A549 (cell line): ENCODE measurements around the gene SLC22A23. TPM values are rescaled to one million over a fixed set of nuclear protein-coding genes. Genes with fewer than 3 reads are reported as not detected.

Experiments used
- ATAC-seq, 2 experiments: fragments of 200-7000 bp in 1 of 2; fragments of >200 bp in 1 of 2; cut with Nextera tagmentation in 1 of 2; cut with Tn5 transposase in 1 of 2; 3 replicates each; pipeline versions ENCODE4 v1.8.0 to v1.9.1; 2018 to 2020; ENCODE audit warnings: mild to moderate bottlenecking in 1 of 2, moderate library complexity in 1 of 2
- CTCF ChIA-PET: fragments of 300-600 bp; sonication (Branson Sonifier 250); formaldehyde crosslinking; extraction: SDS; loops from one replicate; lab custom pipeline; 2021; ENCODE audit warnings: antibody characterized with exemption, inconsistent platforms; lab: Yijun Ruan, JAX
- POLR2A ChIA-PET: fragments of 350-600 bp; formaldehyde crosslinking; extraction: SDS; loops from one replicate; lab custom pipeline; 2021; ENCODE audit warnings: antibody characterized with exemption, inconsistent platforms; lab: Yijun Ruan, JAX
- DNase-seq, 2 experiments: peaks; one replicate each; pipeline versions ENCODE4 v3.0.0 to v3.0.0-alpha.2; 2011 to 2016; ENCODE audit warnings: low read depth in 1 of 2, low spot score in 1 of 2
- FAIRE-seq: peaks from 2 replicates; lab custom pipeline; 2011; peaks lifted over from hg19 to GRCh38; lab: Jason Lieb, UNC
- H3K27ac ChIP-seq, 2 experiments: fragments of >200 bp; sonication (Bioruptor Twin); formaldehyde crosslinking; 3 replicates each; pipeline ENCODE4 v1.5.1; 2016 to 2017
- H3K4me1 ChIP-seq: fragments of >200 bp; sonication (Bioruptor Twin); formaldehyde crosslinking; 3 replicates; pipeline ENCODE4 v1.6.1; 2016
- H3K4me2 ChIP-seq: fragments of >200 bp; sonication (Bioruptor Twin); formaldehyde crosslinking; 3 replicates; pipeline ENCODE4 v1.6.1; 2016
- H3K4me3 ChIP-seq: fragments of >200 bp; sonication (Bioruptor Twin); formaldehyde crosslinking; 3 replicates; pipeline ENCODE4 v1.5.1; 2016
- H3K9me3 ChIP-seq: fragments of >200 bp; sonication (Bioruptor Twin); formaldehyde crosslinking; 3 replicates; pipeline ENCODE4 v1.6.1; 2016
- ATOH8 ChIP-seq: fragments of 250-450 bp; sonication (Bioruptor Pico); IDR thresholded peaks from 2 replicates; pipeline ENCODE4 v1.5.0; 2020; ENCODE audit warnings: low read depth, mild to moderate bottlenecking, moderate library complexity
- BCL3 ChIP-seq: fragments of >200 bp; sonication (Bioruptor Twin); formaldehyde crosslinking; IDR thresholded peaks from 3 replicates; pipeline ENCODE4 v1.6.1; 2016
- CEBPB ChIP-seq, 2 experiments: fragments of >200 bp in 1 of 2; sonication (Bioruptor Twin) in 1 of 2; formaldehyde crosslinking in 1 of 2; IDR thresholded peaks; 2 replicates each; pipeline ENCODE4 v1.6.1; 2012 to 2016
- CHD2 ChIP-seq: fragments of 150-350 bp; IDR thresholded peaks from 2 replicates; pipeline ENCODE4 v1.6.1; 2014; ENCODE audit warnings: low read length; ENCODE audit not compliant: partially characterized antibody
- CTCF ChIP-seq: fragments of >200 bp; sonication (Bioruptor Twin); formaldehyde crosslinking; IDR thresholded peaks from 3 replicates; pipeline ENCODE4 v1.5.1; 2016
- ELK1 ChIP-seq: fragments of 150-350 bp; IDR thresholded peaks from 2 replicates; pipeline ENCODE4 v1.6.1; 2014; ENCODE audit warnings: low read depth, mild to moderate bottlenecking, low read length
- FOXS1 ChIP-seq: fragments of 250-450 bp; sonication (Bioruptor Pico); IDR thresholded peaks from 2 replicates; pipeline ENCODE4 v1.5.0; 2020; ENCODE audit warnings: mild to moderate bottlenecking, moderate library complexity
- HDAC2 ChIP-seq: fragments of 200-600 bp; sonication (generic); IDR thresholded peaks from 2 replicates; pipeline ENCODE4 v1.6.1; 2016
- HES2 ChIP-seq: fragments of >200 bp; sonication (Bioruptor Twin); formaldehyde crosslinking; IDR thresholded peaks from 2 replicates; pipeline ENCODE4 v1.6.1; 2016
- HEYL ChIP-seq: fragments of 250-450 bp; sonication (Bioruptor Pico); IDR thresholded peaks from 2 replicates; pipeline ENCODE4 v1.8.0; 2021; ENCODE audit warnings: mild to moderate bottlenecking, moderate library complexity
- HOXB5 ChIP-seq: fragments of 250-450 bp; sonication (Bioruptor Pico); IDR thresholded peaks from 2 replicates; pipeline ENCODE4 v1.5.0; 2020; ENCODE audit warnings: mild to moderate bottlenecking, moderate library complexity
- JUNB ChIP-seq: fragments of >200 bp; sonication (Bioruptor Twin); formaldehyde crosslinking; IDR thresholded peaks from 2 replicates; pipeline ENCODE4 v1.6.1; 2016
- KDM1A ChIP-seq: fragments of 200-600 bp; sonication (generic); IDR thresholded peaks from 2 replicates; pipeline ENCODE4 v1.6.1; 2016; ENCODE audit warnings: low read depth, mild to moderate bottlenecking
- KDM5A ChIP-seq: fragments of 200-600 bp; sonication (generic); IDR thresholded peaks from 2 replicates; pipeline ENCODE4 v1.6.1; 2016; ENCODE audit warnings: antibody characterized with exemption, mild to moderate bottlenecking
- MAX ChIP-seq: IDR thresholded peaks from 2 replicates; pipeline ENCODE4 v1.6.1; 2012
- MYC ChIP-seq: IDR thresholded peaks from 2 replicates; pipeline ENCODE4 v1.6.1; 2012; ENCODE audit warnings: mild to moderate bottlenecking, inconsistent platforms, low read length, improper control_type of control experiment, borderline replicate concordance
- NFE2L2 ChIP-seq: fragments of 150-350 bp; conservative IDR thresholded peaks from 2 replicates; pipeline ENCODE4 v1.6.1; 2014; ENCODE audit warnings: low read length
- NPAS2 ChIP-seq: fragments of 250-450 bp; sonication (Bioruptor Pico); IDR thresholded peaks from 2 replicates; pipeline ENCODE4 v1.8.0; 2022; ENCODE audit warnings: mild to moderate bottlenecking, moderate library complexity, borderline replicate concordance
- POLR2AphosphoS2 ChIP-seq: conservative IDR thresholded peaks from 2 replicates; pipeline ENCODE4 v1.6.1; 2012; ENCODE audit warnings: low read length, improper control_type of control experiment, inconsistent platforms
- RAD21 ChIP-seq, 2 experiments: fragments of >200 bp in 1 of 2; sonication (Bioruptor Twin) in 1 of 2; formaldehyde crosslinking in 1 of 2; IDR thresholded peaks in 1 of 2; conservative IDR thresholded peaks in 1 of 2; 2 replicates in 1 of 2; 3 replicates in 1 of 2; pipeline ENCODE4 v1.6.1; 2012 to 2018; ENCODE audit warnings: inconsistent platforms in 1 of 2
- RCOR1 ChIP-seq: fragments of 150-350 bp; IDR thresholded peaks from 2 replicates; pipeline ENCODE4 v1.6.1; 2014; ENCODE audit warnings: antibody characterized with exemption, low read length, low read depth
- USF2 ChIP-seq: fragments of 450-650 bp; IDR thresholded peaks from 2 replicates; pipeline ENCODE4 v1.6.1; 2014; ENCODE audit warnings: antibody characterized with exemption
- ZC3H11A ChIP-seq: fragments of 450-650 bp; IDR thresholded peaks from 2 replicates; pipeline ENCODE4 v1.6.1; 2014; ENCODE audit warnings: antibody characterized with exemption, mild to moderate bottlenecking
- ZNF302 ChIP-seq: fragments of 250-450 bp; sonication (Bioruptor Pico); IDR thresholded peaks from 2 replicates; pipeline ENCODE4 v1.9.0; 2021; ENCODE audit warnings: inconsistent platforms, mild to moderate bottlenecking, moderate library complexity
- ZSCAN20 ChIP-seq: fragments of 250-450 bp; sonication (Bioruptor Pico); IDR thresholded peaks from 2 replicates; pipeline ENCODE4 v1.8.0; 2022; ENCODE audit warnings: mild to moderate bottlenecking, moderate library complexity
- WGBS: methylation state at CpG from one replicate; pipeline ENCODE4 v1.1.6; 2017; ENCODE audit errors: missing lambda C conversion rate; 5-methylcytosine and 5-hydroxymethylcytosine counted together
- polyA plus RNA-seq, 4 experiments: library from polyadenylated mRNA; depleted of rRNA in 3 of 4; stranded (reverse); fragments of >200 nt; fragmentation: RNase III in 1 of 4; extraction: RNeasy Plus Mini Kit Qiagen cat#74134 plus additional on column Dnase treatment in 1 of 4; gene quantifications; 2 replicates in 3 of 4; 3 replicates in 1 of 4; pipeline ENCODE4 v1.2.3, GENCODE V29; 2011 to 2017

The SLC22A23 gene
- polyA plus RNA-seq, 2 of the 4 experiments (the other 2 are of a cell fraction): 4.4 to 6.2 TPM

- CTCF ChIA-PET: interaction anchor here (1.9 to 4.2 kb wide), 3 partner anchors 11 to 439 kb away, joined by 8 to 15 read pairs (median 10); no protein-coding TSS in a partner anchor
- no peak for FAIRE-seq
Measured at GRCh38 chr6:3293271-3294155, 163.3 kb downstream of the SLC22A23 start.

GRCh38 chr6:3292431-3293197 lies 164.2 kb downstream of the SLC22A23 start:
- Histone ChIP-seq H3K9me3 (no peaks in the 10 kb centered on the region), H3K4me3 (no peak overlapping the region), H3K4me2 (no peak overlapping the region), H3K27ac (no peak overlapping the region), H3K4me1 (peaks cover 12% of the 10 kb centered on the region)
- CTCF ChIA-PET: interaction anchor here (0.7 to 1.9 kb wide), 3 partner anchors 151 to 455 kb away, joined by 3 to 8 read pairs (median 3); no protein-coding TSS in a partner anchor
- POLR2A ChIA-PET: interaction anchor here (0.6 kb wide), 1 partner anchor 1978 kb away, joined by 7 read pairs; no protein-coding TSS in a partner anchor
- WGBS: 93% methylated on average over 22 of the region's 32 CpGs
- DNase-seq (no peak), ATAC-seq (no peak), FAIRE-seq (no peak)
- TF ChIP-seq KDM5A: no peak
- no peak for TF ChIP-seq HES2
- no peak for TF ChIP-seq KDM1A
- no peak for TF ChIP-seq NFE2L2
- no peak for TF ChIP-seq JUNB
- TF ChIP-seq POLR2AphosphoS2: no peak
- TF ChIP-seq BCL3: no peak
- no peak for TF ChIP-seq MAX
- TF ChIP-seq ZNF302 (CRISPR knock-in tag): no peak
- TF ChIP-seq CEBPB (IDR thresholded peaks at IDR 0.05): no peak
- no peak for TF ChIP-seq RCOR1
- no peak for TF ChIP-seq HEYL (CRISPR knock-in tag)

More at GRCh38 chr6:3293271-3294155, 163.3 kb downstream of the SLC22A23 start:
- no peak overlapping the region for H3K4me3 ChIP-seq
- 86% methylated on average over 19 of the region's 26 CpGs for WGBS
- POLR2A ChIA-PET: no interaction called here
- TF ChIP-seq HOXB5 (CRISPR knock-in tag) (no peak), HDAC2 (no peak), RAD21 (conservative IDR thresholded peaks at IDR 0.05 in 1 of 2, IDR thresholded peaks at IDR 0.05 in 1 of 2) (no peak), NPAS2 (no peak), ZNF302 (CRISPR knock-in tag) (no peak), NFE2L2 (no peak), KDM1A (no peak), CHD2 (no peak), CTCF (no peak), ELK1 (no peak), ZSCAN20 (CRISPR knock-in tag) (no peak), POLR2AphosphoS2 (no peak), FOXS1 (CRISPR knock-in tag) (no peak), ZC3H11A (no peak), MYC (no peak), ATOH8 (CRISPR knock-in tag) (no peak), USF2 (no peak)
- H3K27ac ChIP-seq: no peak overlapping the region
- H3K4me2 ChIP-seq: no peak overlapping the region
- no peak for DNase-seq
- H3K4me1 ChIP-seq: peaks cover 13% of the 10 kb centered on the region
- H3K9me3 ChIP-seq: no peaks in the 10 kb centered on the region
- ATAC-seq: no peak
